Measurements from ENCODE around the gene OLIG3.

OLIG3 gene

GRCh38 chr6:137472641-137473137, 21.5 kb downstream of the OLIG3 start:
- TF ChIP-seq NFIC (IDR thresholded peaks at IDR 0.05) (no peak), TCF12 (IDR thresholded peaks at IDR 0.05; ENCODE audit: low read depth) (no peak), USF1 (IDR thresholded peaks at IDR 0.05) (no peak), TEAD4 (IDR thresholded peaks at IDR 0.05) (no peak), EP300 (IDR thresholded peaks at IDR 0.05; ENCODE audit: borderline replicate concordance) (no peak), RAD21 (IDR thresholded peaks at IDR 0.05; ENCODE audit: low read depth) (no peak), ZBTB7A (IDR thresholded peaks at IDR 0.05; ENCODE audit: low read depth) (no peak), EGR1 (IDR thresholded peaks at IDR 0.05) (no peak), MAX (IDR thresholded peaks at IDR 0.05) (no peak), CEBPB (IDR thresholded peaks at IDR 0.05) (no peak), CREB1 (IDR thresholded peaks at IDR 0.05; ENCODE audit: low read depth) (no peak), YY1 (IDR thresholded peaks at IDR 0.05; ENCODE audit: low read depth) (no peak), REST (IDR thresholded peaks at IDR 0.05; ENCODE audit: low read depth) (no peak), FOXM1 (IDR thresholded peaks at IDR 0.05; ENCODE audit: borderline replicate concordance, low read depth) (no peak), TAF1 (IDR thresholded peaks at IDR 0.05; ENCODE audit: low read depth) (no peak)

- no peak for TF ChIP-seq TAF1 (IDR thresholded peaks at IDR 0.05; ENCODE audit: low read depth)
- no peak for TF ChIP-seq YY1 (IDR thresholded peaks at IDR 0.05; ENCODE audit: low read depth)
- TF ChIP-seq USF1 (IDR thresholded peaks at IDR 0.05) = no peak
Observed at GRCh38 chr6:137471986-137472385, 22.2 kb downstream of the OLIG3 start.

- TF ChIP-seq USF1 (IDR thresholded peaks at IDR 0.05) (no peak), CREB1 (IDR thresholded peaks at IDR 0.05; ENCODE audit: low read depth) (no peak), EGR1 (IDR thresholded peaks at IDR 0.05) (no peak), TEAD4 (IDR thresholded peaks at IDR 0.05) (no peak), ZBTB7A (IDR thresholded peaks at IDR 0.05; ENCODE audit: low read depth) (no peak), CEBPB (IDR thresholded peaks at IDR 0.05) (no peak), MAX (IDR thresholded peaks at IDR 0.05) (no peak), NFIC (IDR thresholded peaks at IDR 0.05) (no peak), TAF1 (IDR thresholded peaks at IDR 0.05; ENCODE audit: low read depth) (no peak), EP300 (IDR thresholded peaks at IDR 0.05; ENCODE audit: borderline replicate concordance) (no peak)
Observed at GRCh38 chr6:137471497-137471896, 22.7 kb downstream of the OLIG3 start.

GRCh38 chr6:137467211-137467610, 27.0 kb downstream of the OLIG3 start:
- TF ChIP-seq ZBTB7A (IDR thresholded peaks at IDR 0.05; ENCODE audit: low read depth) (no peak), FOXM1 (IDR thresholded peaks at IDR 0.05; ENCODE audit: borderline replicate concordance, low read depth) (no peak)

GRCh38 chr6:137465378-137466009, 28.7 kb downstream of the OLIG3 start:
- TF ChIP-seq YY1 (IDR thresholded peaks at IDR 0.05; ENCODE audit: low read depth) (no peak), FOXM1 (IDR thresholded peaks at IDR 0.05; ENCODE audit: borderline replicate concordance, low read depth) (no peak), CREB1 (IDR thresholded peaks at IDR 0.05; ENCODE audit: low read depth) (no peak), EGR1 (IDR thresholded peaks at IDR 0.05) (no peak), NFIC (IDR thresholded peaks at IDR 0.05) (no peak), MAX (IDR thresholded peaks at IDR 0.05) (no peak), USF1 (IDR thresholded peaks at IDR 0.05) (no peak), ZBTB7A (IDR thresholded peaks at IDR 0.05; ENCODE audit: low read depth) (no peak), TEAD4 (IDR thresholded peaks at IDR 0.05) (no peak), REST (IDR thresholded peaks at IDR 0.05; ENCODE audit: low read depth) (no peak), RAD21 (IDR thresholded peaks at IDR 0.05; ENCODE audit: low read depth) (no peak), EP300 (IDR thresholded peaks at IDR 0.05; ENCODE audit: borderline replicate concordance) (no peak), TCF12 (IDR thresholded peaks at IDR 0.05; ENCODE audit: low read depth) (no peak), CEBPB (IDR thresholded peaks at IDR 0.05) (no peak)

All from Ishikawa (cell line).